IMR-90 (cell line): ENCODE results near the gene DCAKD. TPM values are rescaled to one million over a fixed set of nuclear protein-coding genes. Genes with fewer than 3 reads are reported as not detected.

ENCODE experiments used
- ATAC-seq: fragments of 200-7000 bp; cut with Tn5 transposase; 2 replicates; pipeline ENCODE4 v1.9.1; 2020; ENCODE audit warnings: low read depth, mild to moderate bottlenecking, moderate library complexity
- BruUV-seq: library from RNA; stranded (reverse); fragments of 400-500 nt; replicated peaks from 2 replicates; lab custom pipeline; 2021; lab: Mats Ljungman, UMichigan
- CTCF ChIA-PET: fragments of 300-600 bp; formaldehyde crosslinking; extraction: SDS; loops from one replicate; lab custom pipeline; 2021; ENCODE audit warnings: antibody characterized with exemption; lab: Yijun Ruan, JAX
- POLR2A ChIA-PET: fragments of 300-600 bp; sonication (Branson Sonifier 250); formaldehyde crosslinking; loops from one replicate; lab custom pipeline; 2022; ENCODE audit warnings: antibody characterized with exemption; ENCODE audit not compliant: unreplicated experiment; lab: Charles Lee
- DNase-seq: peaks from one replicate; pipeline ENCODE4 v3.0.0; 2013
- H2AFZ ChIP-seq: replicated peaks from 2 replicates; pipeline ENCODE3; 2013; ENCODE audit warnings: low read length, mild to moderate bottlenecking; ENCODE audit not compliant: poor library complexity
- H2AK5ac ChIP-seq: 2 replicates; pipeline ENCODE4 v1.6.1; 2013; ENCODE audit warnings: low read depth, low read length, inconsistent platforms
- H2AK9ac ChIP-seq: replicated peaks from 2 replicates; pipeline ENCODE3; 2013; ENCODE audit warnings: mild to moderate bottlenecking, low read depth, low read length, moderate library complexity; ENCODE audit not compliant: poor library complexity
- H2BK120ac ChIP-seq: 2 replicates; pipeline ENCODE4 v1.6.1; 2013; ENCODE audit warnings: low read depth, low read length, inconsistent platforms
- H2BK15ac ChIP-seq: 3 replicates; pipeline ENCODE4 v1.6.1; 2013; ENCODE audit warnings: low read depth, low read length, inconsistent platforms
- H2BK20ac ChIP-seq: 2 replicates; pipeline ENCODE4 v1.6.1; 2013; ENCODE audit warnings: low read depth, mild to moderate bottlenecking, inconsistent platforms, low read length, moderate library complexity
- H2BK5ac ChIP-seq: 2 replicates; pipeline ENCODE4 v1.6.1; 2013; ENCODE audit warnings: mild to moderate bottlenecking, low read depth, low read length, inconsistent platforms; ENCODE audit not compliant: poor library complexity, severe bottlenecking
- H3K14ac ChIP-seq: replicated peaks from 2 replicates; pipeline ENCODE4 v1.6.1; 2013; ENCODE audit warnings: low read depth, low read length, inconsistent platforms
- H3K18ac ChIP-seq: 2 replicates; pipeline ENCODE4 v1.6.1; 2013; ENCODE audit warnings: low read depth, low read length, control low read depth
- H3K23ac ChIP-seq: 2 replicates; pipeline ENCODE4 v1.6.1; 2013; ENCODE audit warnings: low read depth, low read length, inconsistent platforms
- H3K27ac ChIP-seq: 2 replicates; pipeline ENCODE4 v1.5.1; 2013; ENCODE audit warnings: mild to moderate bottlenecking, control low read depth, low read length; ENCODE audit not compliant: insufficient read depth
- H3K27me3 ChIP-seq: 2 replicates; pipeline ENCODE4 v1.6.1; 2013; ENCODE audit warnings: low read length; ENCODE audit not compliant: control insufficient read depth, insufficient read depth
- H3K36me3 ChIP-seq: 2 replicates; pipeline ENCODE4 v1.6.1; 2013; ENCODE audit warnings: low read length, mixed read lengths; ENCODE audit not compliant: control insufficient read depth, insufficient read depth
- H3K4ac ChIP-seq: 2 replicates; pipeline ENCODE4 v1.6.1; 2013; ENCODE audit warnings: low read depth, low read length, inconsistent platforms
- H3K4me1 ChIP-seq: 2 replicates; pipeline ENCODE4 v1.6.1; 2013; ENCODE audit warnings: low read length, mixed read lengths; ENCODE audit not compliant: control insufficient read depth, insufficient read depth
- H3K4me2 ChIP-seq: 2 replicates; pipeline ENCODE4 v1.6.1; 2013; ENCODE audit warnings: low read depth, mild to moderate bottlenecking, control low read depth, low read length, moderate library complexity
- H3K4me3 ChIP-seq: 2 replicates; pipeline ENCODE4 v1.5.1; 2013; ENCODE audit warnings: low read depth, mild to moderate bottlenecking, control low read depth, low read length, moderate library complexity; ENCODE audit not compliant: insufficient read depth
- H3K56ac ChIP-seq: 2 replicates; pipeline ENCODE4 v1.6.1; 2013; ENCODE audit warnings: low read length, inconsistent platforms; ENCODE audit not compliant: insufficient read depth; ENCODE audit errors: extremely low read depth
- H3K79me1 ChIP-seq, 2 experiments: 2 replicates each; pipeline ENCODE4 v1.6.1; 2013; ENCODE audit warnings: low read length in 2 of 2, inconsistent platforms in 1 of 2, low read depth in 1 of 2
- H3K9ac ChIP-seq: 2 replicates; pipeline ENCODE4 v1.6.1; 2013; ENCODE audit warnings: low read depth, low read length, control low read depth
- H3K9me1 ChIP-seq: 2 replicates; pipeline ENCODE4 v1.6.1; 2013; ENCODE audit warnings: low read length, inconsistent platforms; ENCODE audit not compliant: insufficient read depth
- H3K9me3 ChIP-seq: 2 replicates; pipeline ENCODE4 v1.6.1; 2013; ENCODE audit warnings: low read length; ENCODE audit not compliant: control insufficient read depth, insufficient read depth
- H4K20me1 ChIP-seq: 2 replicates; pipeline ENCODE4 v1.6.1; 2013; ENCODE audit warnings: low read length, inconsistent platforms; ENCODE audit not compliant: insufficient read depth
- H4K5ac ChIP-seq: 2 replicates; pipeline ENCODE4 v1.6.1; 2013; ENCODE audit warnings: mild to moderate bottlenecking, low read depth, low read length, control low read depth
- H4K8ac ChIP-seq, 2 experiments: 2 replicates each; pipeline ENCODE4 v1.6.1; 2013; ENCODE audit warnings: low read depth in 2 of 2, low read length in 2 of 2, control low read depth in 1 of 2, inconsistent platforms in 1 of 2
- H4K91ac ChIP-seq: 2 replicates; pipeline ENCODE4 v1.6.1; 2013; ENCODE audit warnings: low read depth, low read length, inconsistent platforms; ENCODE audit not compliant: insufficient read depth
- BHLHE40 ChIP-seq: fragments of 150-350 bp; IDR thresholded peaks from 2 replicates; pipeline ENCODE4 v1.6.1; 2016; ENCODE audit warnings: mild to moderate bottlenecking, low read depth, low read length
- RAD21 ChIP-seq: IDR thresholded peaks from 2 replicates; pipeline ENCODE4 v1.6.1; 2012; ENCODE audit warnings: low read length, improper control_type of control experiment
- RCOR1 ChIP-seq: IDR thresholded peaks from 2 replicates; pipeline ENCODE4 v1.6.1; 2012; ENCODE audit warnings: mild to moderate bottlenecking, low read length, improper control_type of control experiment; ENCODE audit not compliant: insufficient replicate concordance
- RFX5 ChIP-seq: IDR thresholded peaks from 2 replicates; pipeline ENCODE4 v1.8.0; 2012; ENCODE audit warnings: low read depth, mild to moderate bottlenecking, low read length, moderate library complexity
- dilution Hi-C: fragments of 300-500 bp; cut with HindIII; formaldehyde crosslinking; loops from one replicate; pipeline ENCODE4 v1.14.3; 2018; ENCODE audit warnings: low sequenced_read_pairs; ENCODE audit not compliant: unreplicated experiment
- in situ Hi-C: fragments of 300-500 bp; cut with MboI; formaldehyde crosslinking; loops from 3 replicates; pipeline ENCODE4 v1.14.3; 2019; ENCODE audit warnings: low sequenced_read_pairs, inconsistent platforms, mixed read lengths
- intact Hi-C: fragments of 100-400 bp; cut with micrococcal nuclease; formaldehyde crosslinking; loops from 2 replicates; pipeline ENCODE4 v1.10.0; 2022
- polyA plus RNA-seq, 3 experiments: library from polyadenylated mRNA; depleted of rRNA; stranded (reverse); fragments of >200 nt; gene quantifications; 2 replicates each; pipeline ENCODE4 v1.2.3, GENCODE V29; 2012; ENCODE audit warnings: low replicate concordance in 1 of 3
- total RNA-seq: library from RNA; depleted of rRNA; stranded (reverse); fragments of >200 nt; gene quantifications from 2 replicates; pipeline ENCODE4 v1.2.3, GENCODE V29; 2012
- TF ChIP-seq, protein P1 (sequence below): fragments of 150-350 bp; IDR thresholded peaks from 2 replicates; pipeline ENCODE4 v1.6.1; 2017; ENCODE audit warnings: mild to moderate bottlenecking, antibody characterized with exemption, low read length, low read depth
- TF ChIP-seq, protein P2 (sequence below): fragments of 150-350 bp; IDR thresholded peaks from 2 replicates; pipeline ENCODE4 v1.6.1; 2016; ENCODE audit warnings: low read depth, mild to moderate bottlenecking, low read length, moderate library complexity, borderline replicate concordance

DCAKD gene
- total and polyA plus RNA-seq, 2 of the 4 experiments (the other 2 are of a cell fraction) = 31.3 to 47.9 TPM

DNA sequence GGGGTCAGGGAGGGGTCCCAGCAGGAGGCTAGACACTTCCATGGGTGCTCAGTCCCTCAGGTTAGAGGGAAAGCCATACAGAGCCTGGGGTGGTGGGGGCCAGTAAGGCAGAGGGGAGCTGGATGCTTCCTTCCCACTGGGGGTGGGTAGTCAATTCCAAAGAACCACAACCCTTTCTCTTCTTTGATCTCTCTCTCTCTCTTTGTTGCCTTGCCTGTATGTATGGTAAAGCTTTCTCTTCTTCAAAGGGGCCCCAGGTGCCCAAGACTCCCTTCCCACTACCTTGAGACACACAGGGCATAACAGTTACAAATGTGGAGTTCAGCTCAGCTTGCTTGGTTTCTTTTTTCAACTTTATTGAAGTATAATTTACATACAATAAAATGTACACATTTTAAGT lies 52.8 kb downstream of the DCAKD start:
- peaks cover 32% of the 10 kb centered on the region for H3K27me3 ChIP-seq
- intact Hi-C loops = no loop called here
- H2BK20ac ChIP-seq = no peak overlapping the region
- no peak overlapping the region for H4K8ac ChIP-seq
- H3K23ac ChIP-seq = no peak overlapping the region
- no peaks in the 10 kb centered on the region for H3K79me1 ChIP-seq
- BruUV-seq = no TSS peak
- no peak overlapping the region for H3K27ac ChIP-seq
- in situ Hi-C loops = no loop called here
- no peak overlapping the region for H3K4me2 ChIP-seq
- no peaks in the 10 kb centered on the region for H4K20me1 ChIP-seq
- H2AFZ ChIP-seq = no peak overlapping the region
- no peak overlapping the region for H3K4me3 ChIP-seq
- H3K18ac ChIP-seq = no peak overlapping the region
- H2AK9ac ChIP-seq = no peak overlapping the region
- H3K4me1 ChIP-seq = no peaks in the 10 kb centered on the region; the same call in 1 of the 2 replicates
- H3K56ac ChIP-seq = no peak overlapping the region
- TF ChIP-seq RAD21 (no peak), RFX5 (no peak), BHLHE40 (no peak), RCOR1 (no peak)
- TF ChIP-seq, protein P1, sequence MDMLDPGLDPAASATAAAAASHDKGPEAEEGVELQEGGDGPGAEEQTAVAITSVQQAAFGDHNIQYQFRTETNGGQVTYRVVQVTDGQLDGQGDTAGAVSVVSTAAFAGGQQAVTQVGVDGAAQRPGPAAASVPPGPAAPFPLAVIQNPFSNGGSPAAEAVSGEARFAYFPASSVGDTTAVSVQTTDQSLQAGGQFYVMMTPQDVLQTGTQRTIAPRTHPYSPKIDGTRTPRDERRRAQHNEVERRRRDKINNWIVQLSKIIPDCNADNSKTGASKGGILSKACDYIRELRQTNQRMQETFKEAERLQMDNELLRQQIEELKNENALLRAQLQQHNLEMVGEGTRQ = no peak
- TF ChIP-seq, protein P2, sequence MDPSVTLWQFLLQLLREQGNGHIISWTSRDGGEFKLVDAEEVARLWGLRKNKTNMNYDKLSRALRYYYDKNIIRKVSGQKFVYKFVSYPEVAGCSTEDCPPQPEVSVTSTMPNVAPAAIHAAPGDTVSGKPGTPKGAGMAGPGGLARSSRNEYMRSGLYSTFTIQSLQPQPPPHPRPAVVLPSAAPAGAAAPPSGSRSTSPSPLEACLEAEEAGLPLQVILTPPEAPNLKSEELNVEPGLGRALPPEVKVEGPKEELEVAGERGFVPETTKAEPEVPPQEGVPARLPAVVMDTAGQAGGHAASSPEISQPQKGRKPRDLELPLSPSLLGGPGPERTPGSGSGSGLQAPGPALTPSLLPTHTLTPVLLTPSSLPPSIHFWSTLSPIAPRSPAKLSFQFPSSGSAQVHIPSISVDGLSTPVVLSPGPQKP = no peak
- no peaks in the 10 kb centered on the region for H3K36me3 ChIP-seq
- H2BK120ac ChIP-seq = no peak overlapping the region
- CTCF ChIA-PET = no interaction called here
- H3K9me3 ChIP-seq = peaks cover 4% of the 10 kb centered on the region; the same call in 1 of the 2 replicates
- no peak for ATAC-seq
- no peak overlapping the region for H3K4ac ChIP-seq
- H2AK5ac ChIP-seq = no peak overlapping the region
- no peaks in the 10 kb centered on the region for H3K9me1 ChIP-seq
- H2BK5ac ChIP-seq = no peak overlapping the region
- H3K14ac ChIP-seq = no peak overlapping the region
- DNase-seq = no peak
- H4K5ac ChIP-seq = no peak overlapping the region
- H4K91ac ChIP-seq = no peak overlapping the region
- dilution Hi-C loops = no loop called here
- no peak overlapping the region for H2BK15ac ChIP-seq
- no peak overlapping the region for H3K9ac ChIP-seq
- POLR2A ChIA-PET = interaction anchor here (0.6 kb wide), 1 partner anchor 15 kb away, joined by 4 read pairs; no protein-coding TSS in a partner anchor
